Measurements from ENCODE around the gene CDK9. TPM values are rescaled to one million over a fixed set of nuclear protein-coding genes. Genes with fewer than 3 reads are reported as not detected.

Gene CDK9
- total RNA-seq, 3 donors from 2014 or later = 66.9 to 91.5 (median 82.5) TPM

DNA sequence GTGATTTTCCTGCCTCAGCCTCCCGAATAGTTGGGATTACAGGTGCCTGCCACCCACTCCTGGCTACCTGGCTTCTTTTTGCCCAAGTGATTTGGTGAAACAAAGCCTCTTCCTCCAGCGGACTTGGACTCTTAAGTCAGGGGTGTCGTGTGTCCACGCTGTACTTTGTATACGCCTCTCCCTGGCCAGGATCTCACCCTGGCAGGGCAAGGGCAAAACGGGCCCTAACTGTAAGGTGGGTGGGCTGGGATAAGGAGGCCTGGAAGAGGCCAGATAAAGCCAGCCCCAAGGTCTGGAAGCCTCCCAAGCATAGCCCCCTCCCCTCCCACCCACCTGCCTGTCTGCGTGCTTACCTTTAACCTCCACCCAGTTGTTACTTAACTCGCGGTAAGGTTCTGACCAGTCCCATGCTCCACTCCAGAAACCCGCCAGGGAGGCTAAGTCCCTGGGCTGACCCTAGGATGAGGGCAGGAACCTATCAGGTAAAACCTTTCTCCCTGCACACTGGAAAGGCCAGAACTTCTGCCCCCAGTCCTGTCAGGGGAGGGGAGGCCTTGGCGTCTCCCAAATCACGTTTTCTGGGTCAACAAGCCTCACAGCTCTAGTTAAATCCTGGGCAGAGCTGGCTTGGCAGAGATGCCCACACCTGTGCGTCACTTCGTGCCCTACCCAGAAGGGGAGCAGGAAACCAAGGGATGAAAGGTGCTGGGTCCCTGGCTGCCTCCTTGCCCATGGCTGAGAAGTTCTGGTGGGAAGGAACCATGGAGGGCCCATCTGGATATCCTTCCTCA is 8.4 kb downstream of the CDK9 start:
- DNase-seq (no peak), ATAC-seq (peak in 1 of 2 donors; percentile 13)
- H3K36me3 Mint-ChIP-seq (ENCODE audit: insufficient read depth) = peaks cover 17% of the 10 kb centered on the region
- no peaks in the 10 kb centered on the region for H3K9me3 Mint-ChIP-seq
- H3K4me3 Mint-ChIP-seq = no peak overlapping the region
- H3K27me3 Mint-ChIP-seq (ENCODE audit: low read depth) = no peaks in the 10 kb centered on the region
- H3K4me1 Mint-ChIP-seq (ENCODE audit: low read depth) = peaks cover 37% of the 10 kb centered on the region

DNA sequence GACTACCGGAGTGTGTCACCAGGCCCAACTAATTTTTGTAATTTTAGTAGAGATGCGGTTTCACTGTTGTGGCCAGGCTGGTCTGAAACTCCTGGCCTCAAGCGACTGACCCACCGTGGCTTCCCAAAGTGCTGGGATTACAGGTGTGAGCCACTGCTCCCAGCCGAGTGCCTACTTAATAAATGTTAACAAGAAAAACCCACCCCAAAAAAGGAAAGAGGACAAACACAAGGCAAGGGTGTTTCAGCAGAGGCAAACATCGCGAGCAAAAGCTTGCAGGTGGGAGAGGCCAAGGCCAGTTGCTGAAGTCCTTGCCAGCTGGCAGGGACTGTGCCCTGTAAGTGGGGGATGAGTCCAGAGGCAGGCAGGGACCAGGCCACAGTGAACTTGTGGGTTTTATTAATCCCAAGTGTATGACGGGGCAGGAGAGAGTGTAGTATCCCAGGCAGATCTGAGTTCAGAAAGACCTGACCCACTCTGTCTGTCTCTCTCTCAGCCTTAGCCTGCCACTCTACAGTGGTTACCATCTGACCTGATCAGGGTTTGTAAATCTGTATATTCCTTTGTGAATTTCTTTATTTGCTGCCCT is 10.5 kb downstream of the CDK9 start:
- ATAC-seq = peak; percentile 12 to 33
- no peaks in the 10 kb centered on the region for H3K27me3 Mint-ChIP-seq (ENCODE audit: low read depth)

GRCh38 chr9:127796852-127797370 is 11.1 kb downstream of the CDK9 start:
- peak; percentile 23 to 28 for ATAC-seq
- Mint-ChIP-seq H3K9me3 (no peaks in the 10 kb centered on the region), H3K4me3 (peak overlapping the region; percentile 36), H3K27me3 (ENCODE audit: low read depth) (no peaks in the 10 kb centered on the region), H3K4me1 (ENCODE audit: low read depth) (peaks cover 32% of the 10 kb centered on the region), H3K36me3 (ENCODE audit: insufficient read depth) (peaks cover 7% of the 10 kb centered on the region)
- no peak for DNase-seq

More for the DNA sequence above, 10.5 kb downstream of the CDK9 start:
- peak overlapping the region; percentile 36 for H3K4me3 Mint-ChIP-seq
- no peak for DNase-seq
- peaks cover 7% of the 10 kb centered on the region for H3K36me3 Mint-ChIP-seq (ENCODE audit: insufficient read depth)
- H3K4me1 Mint-ChIP-seq (ENCODE audit: low read depth) = peaks cover 30% of the 10 kb centered on the region
- no peaks in the 10 kb centered on the region for H3K9me3 Mint-ChIP-seq

DNA sequence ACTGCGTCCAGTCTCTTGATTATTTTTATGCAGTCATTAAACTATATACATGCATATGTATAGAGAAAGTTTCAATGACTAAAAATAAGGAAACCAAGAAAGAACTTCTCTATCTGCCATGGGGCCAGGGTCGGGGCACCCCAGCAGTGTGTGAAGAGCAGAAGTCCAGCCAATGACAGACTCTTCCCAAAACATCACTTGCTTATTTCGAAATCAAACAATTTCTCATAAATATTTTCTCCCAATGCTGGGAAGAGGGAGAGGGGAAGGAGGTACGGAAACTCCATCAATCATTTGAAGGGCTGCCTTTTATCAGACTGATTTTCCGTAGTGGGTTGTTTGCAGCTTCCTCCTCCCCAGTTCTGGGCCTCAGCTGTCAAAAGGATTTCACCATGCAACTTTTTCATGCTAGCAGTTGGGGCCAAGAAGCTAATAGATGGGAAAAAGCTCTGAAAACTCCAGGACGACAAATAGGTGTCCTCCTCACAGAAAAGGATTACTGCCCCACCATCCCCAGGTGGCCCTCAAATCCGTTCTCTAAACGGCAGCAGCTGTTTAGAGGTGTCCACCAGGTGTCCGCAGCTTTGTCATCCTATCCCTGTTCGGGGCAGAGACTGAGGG is 16.2 kb downstream of the CDK9 start:
- no peak for DNase-seq
- H3K27me3 Mint-ChIP-seq (ENCODE audit: low read depth) = no peaks in the 10 kb centered on the region
- peaks cover 31% of the 10 kb centered on the region for H3K4me1 Mint-ChIP-seq (ENCODE audit: low read depth)
- no peak for ATAC-seq
- H3K36me3 Mint-ChIP-seq (ENCODE audit: insufficient read depth) = peaks cover 7% of the 10 kb centered on the region
- no peaks in the 10 kb centered on the region for H3K9me3 Mint-ChIP-seq
- peak overlapping the region; percentile 79 for H3K4me3 Mint-ChIP-seq

- DNase-seq (peak; percentile 76), ATAC-seq (peak; percentile 85 to 88)
- peaks cover 7% of the 10 kb centered on the region for H3K36me3 Mint-ChIP-seq (ENCODE audit: insufficient read depth)
- H3K27me3 Mint-ChIP-seq (ENCODE audit: low read depth) = no peaks in the 10 kb centered on the region
- peak within 1 kb of the TSS; percentile 94 for H3K4me3 Mint-ChIP-seq
- peaks cover 24% of the 10 kb centered on the region for H3K4me1 Mint-ChIP-seq (ENCODE audit: low read depth)
- no peaks in the 10 kb centered on the region for H3K9me3 Mint-ChIP-seq
Observed at GRCh38 chr9:127802576-127803443, 17.0 kb downstream of the CDK9 start, which contains the start of gene FPGS. FPGS (plus strand) TSS chr9:127802882; CDS start chr9:127802925, 43 bp downstream.

DNA sequence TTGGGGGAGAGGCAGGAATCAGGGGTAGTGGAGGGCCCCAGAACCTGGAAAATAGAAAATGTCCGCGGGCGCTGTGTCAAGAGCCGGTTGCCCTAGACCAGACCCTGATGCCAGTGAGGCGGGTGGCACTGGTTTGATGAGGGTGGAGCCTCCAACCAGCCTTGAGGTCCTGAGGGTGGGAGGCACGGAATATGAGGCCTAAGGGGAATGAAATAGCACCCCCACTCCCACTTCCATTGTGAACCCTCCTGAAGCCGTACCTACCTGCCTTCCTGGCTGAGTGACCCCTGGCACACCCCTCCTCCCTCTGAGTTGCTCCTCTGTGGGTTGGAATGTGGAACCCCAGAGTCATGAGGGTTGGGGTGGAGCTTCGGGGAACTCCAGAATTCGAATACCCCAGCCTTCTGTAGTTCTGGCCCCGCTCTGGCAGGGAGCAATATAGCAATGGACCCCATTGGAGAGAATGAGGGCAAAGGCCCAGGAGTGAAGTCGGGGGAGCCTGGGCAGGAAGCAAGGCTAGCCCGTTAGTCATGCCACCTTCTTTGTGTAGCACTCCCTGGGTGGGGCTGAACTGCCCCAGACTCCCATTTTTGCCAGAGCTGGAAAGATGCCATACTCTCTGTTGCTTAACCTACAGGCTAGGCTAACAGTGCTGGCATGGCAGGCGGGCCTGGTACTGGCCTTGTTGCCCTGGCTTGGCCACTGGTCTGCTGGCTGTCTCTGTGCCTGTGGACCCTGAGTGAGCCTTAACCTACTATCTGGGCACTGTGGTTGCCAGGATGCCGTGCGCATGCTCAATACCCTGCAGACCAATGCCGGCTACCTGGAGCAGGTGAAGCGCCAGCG is 17.9 kb downstream of the CDK9 start:
- Mint-ChIP-seq H3K9me3 (no peaks in the 10 kb centered on the region), H3K4me3 (peak overlapping the region; percentile 94), H3K27me3 (ENCODE audit: low read depth) (no peaks in the 10 kb centered on the region), H3K4me1 (ENCODE audit: low read depth) (peaks cover 22% of the 10 kb centered on the region), H3K36me3 (ENCODE audit: insufficient read depth) (peaks cover 7% of the 10 kb centered on the region)
- ATAC-seq (no peak), DNase-seq (no peak)

GRCh38 chr9:127805620-127806019 is 19.8 kb downstream of the CDK9 start:
- no peak for DNase-seq
- Mint-ChIP-seq H3K9me3 (no peaks in the 10 kb centered on the region), H3K4me1 (ENCODE audit: low read depth) (peaks cover 22% of the 10 kb centered on the region), H3K36me3 (ENCODE audit: insufficient read depth) (peaks cover 12% of the 10 kb centered on the region), H3K4me3 (no peak overlapping the region), H3K27me3 (ENCODE audit: low read depth) (no peaks in the 10 kb centered on the region)
- ATAC-seq = no peak

DNA sequence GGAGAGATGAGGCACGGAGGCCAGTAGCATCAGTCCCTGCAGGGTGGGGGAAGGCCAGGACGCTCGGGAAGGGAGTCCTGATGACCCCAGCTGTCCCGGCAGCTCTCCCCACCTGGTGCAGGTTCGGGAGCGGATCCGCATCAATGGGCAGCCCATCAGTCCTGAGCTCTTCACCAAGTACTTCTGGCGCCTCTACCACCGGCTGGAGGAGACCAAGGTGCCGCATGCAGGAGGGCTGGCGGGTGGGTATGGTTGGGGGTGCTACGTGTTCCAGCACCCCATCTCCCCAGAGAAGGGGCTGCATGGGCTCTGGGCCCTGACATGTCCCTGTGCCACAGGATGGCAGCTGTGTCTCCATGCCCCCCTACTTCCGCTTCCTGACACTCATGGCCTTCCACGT is 21.0 kb downstream of the CDK9 start:
- DNase-seq (no peak), ATAC-seq (no peak)
- Mint-ChIP-seq H3K9me3 (no peaks in the 10 kb centered on the region), H3K4me1 (ENCODE audit: low read depth) (peaks cover 17% of the 10 kb centered on the region), H3K36me3 (ENCODE audit: insufficient read depth) (peaks cover 12% of the 10 kb centered on the region), H3K4me3 (no peak overlapping the region), H3K27me3 (ENCODE audit: low read depth) (no peaks in the 10 kb centered on the region)

DNA sequence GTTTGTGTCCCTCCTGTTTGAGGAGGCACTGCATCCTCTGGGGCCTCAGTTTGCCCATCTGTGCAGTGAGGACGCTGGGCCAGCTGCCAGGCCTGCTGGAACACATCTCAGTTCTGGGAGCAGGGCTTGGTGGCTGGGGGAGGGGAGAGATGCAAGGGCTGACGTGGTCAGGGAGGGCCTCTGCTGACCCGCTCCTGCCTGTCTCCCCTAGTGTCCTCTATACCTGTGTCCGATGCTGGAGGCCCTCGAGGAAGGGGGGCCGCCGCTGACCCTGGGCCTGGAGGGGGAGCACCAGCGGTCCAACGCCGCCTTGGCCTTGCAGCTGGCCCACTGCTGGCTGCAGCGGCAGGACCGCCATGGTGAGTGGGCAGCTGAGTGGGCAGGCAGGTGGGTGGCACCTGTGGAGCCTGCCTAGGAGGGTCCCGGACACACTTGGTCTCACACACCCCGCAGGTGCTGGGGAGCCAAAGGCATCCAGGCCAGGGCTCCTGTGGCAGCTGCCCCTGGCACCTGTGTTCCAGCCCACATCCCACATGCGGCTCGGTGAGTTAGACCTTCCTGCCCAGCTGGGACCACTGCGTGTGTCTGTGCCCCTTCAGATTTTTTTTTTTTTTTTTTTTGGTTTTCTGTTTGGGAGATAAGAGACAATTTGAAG is 22.6 kb downstream of the CDK9 start:
- DNase-seq (no peak), ATAC-seq (no peak)
- Mint-ChIP-seq H3K36me3 (ENCODE audit: insufficient read depth) (peaks cover 12% of the 10 kb centered on the region), H3K27me3 (ENCODE audit: low read depth) (no peaks in the 10 kb centered on the region), H3K4me3 (no peak overlapping the region), H3K4me1 (ENCODE audit: low read depth) (peaks cover 11% of the 10 kb centered on the region), H3K9me3 (no peaks in the 10 kb centered on the region)

DNA sequence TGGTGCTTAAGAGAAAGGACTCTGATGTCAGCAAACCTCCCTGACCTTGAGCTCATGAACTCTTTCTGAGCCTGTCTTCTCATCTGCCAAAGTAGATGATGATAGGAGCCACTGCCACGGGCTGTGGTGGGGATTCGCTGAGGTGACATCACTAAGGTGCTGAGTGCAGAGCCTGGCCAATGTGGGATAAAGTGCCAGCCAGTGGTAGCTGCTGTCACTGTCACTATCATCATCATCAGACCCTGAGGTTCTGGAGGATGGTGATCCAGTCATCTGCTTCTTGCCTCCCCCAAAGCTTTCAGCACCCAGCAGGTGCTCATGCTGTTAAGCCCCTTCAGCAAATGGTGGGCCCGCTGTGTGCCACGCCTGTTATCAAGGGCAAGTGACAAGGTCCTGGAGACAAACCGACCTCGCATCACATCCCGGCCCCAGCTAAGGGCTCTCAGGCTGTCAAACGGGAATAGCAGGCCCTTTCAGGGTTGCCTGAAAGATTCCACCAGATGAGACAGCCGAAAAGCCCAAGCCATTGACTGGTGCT is 23.2 kb downstream of the CDK9 start:
- DNase-seq (no peak), ATAC-seq (peak; percentile 39 to 49)
- Mint-ChIP-seq H3K4me3 (no peak overlapping the region), H3K36me3 (ENCODE audit: insufficient read depth) (peaks cover 12% of the 10 kb centered on the region), H3K9me3 (no peaks in the 10 kb centered on the region), H3K27me3 (ENCODE audit: low read depth) (no peaks in the 10 kb centered on the region), H3K4me1 (ENCODE audit: low read depth) (peaks cover 8% of the 10 kb centered on the region)

DNA sequence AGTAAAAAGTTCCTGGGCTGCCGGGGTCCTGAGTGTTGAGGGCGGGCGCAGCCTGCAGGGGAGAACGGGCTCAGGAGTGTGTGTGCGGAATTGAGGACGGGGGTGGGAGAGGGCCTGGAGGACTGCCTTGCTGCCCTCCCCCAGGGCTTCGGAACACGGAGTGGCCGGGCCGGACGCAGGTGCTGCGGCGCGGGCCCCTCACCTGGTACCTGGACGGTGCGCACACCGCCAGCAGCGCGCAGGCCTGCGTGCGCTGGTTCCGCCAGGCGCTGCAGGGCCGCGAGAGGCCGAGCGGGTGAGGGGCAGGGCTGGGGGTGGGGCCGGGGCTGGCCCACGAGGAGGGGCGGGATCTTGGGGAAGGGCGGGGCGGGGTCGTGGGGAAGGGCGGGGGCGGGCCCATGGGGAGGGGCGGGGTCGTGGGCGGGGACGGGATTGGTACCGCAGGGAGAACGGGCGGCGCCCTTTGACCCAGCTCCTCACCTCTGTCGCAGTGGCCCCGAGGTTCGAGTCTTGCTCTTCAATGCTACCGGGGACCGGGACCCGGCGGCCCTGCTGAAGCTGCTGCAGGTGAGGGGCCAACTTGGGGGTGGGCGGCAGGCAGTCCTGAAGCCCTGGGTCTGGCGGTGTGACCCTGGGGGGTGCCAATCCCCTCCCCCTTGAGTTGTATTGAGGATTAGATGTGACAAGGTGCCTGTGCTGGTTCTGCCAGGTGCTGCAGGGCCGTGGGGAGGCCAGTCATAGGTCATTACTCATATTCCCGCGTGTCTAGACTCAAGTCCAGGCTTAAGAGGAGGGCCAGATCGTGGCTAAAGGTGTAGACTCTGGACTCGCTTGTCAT is 23.9 kb downstream of the CDK9 start:
- H3K36me3 Mint-ChIP-seq (ENCODE audit: insufficient read depth) = peaks cover 12% of the 10 kb centered on the region
- no peaks in the 10 kb centered on the region for H3K27me3 Mint-ChIP-seq (ENCODE audit: low read depth)
- peaks cover 3% of the 10 kb centered on the region for H3K4me1 Mint-ChIP-seq (ENCODE audit: low read depth)
- no peaks in the 10 kb centered on the region for H3K9me3 Mint-ChIP-seq
- no peak for DNase-seq
- H3K4me3 Mint-ChIP-seq = no peak overlapping the region
- ATAC-seq = no peak
